Vagina (tissue), 2 donors: ENCODE results near the gene C16orf74. TPM values are rescaled to one million over a fixed set of nuclear protein-coding genes. Genes with fewer than 3 reads are reported as not detected.

Source experiments
- DNase-seq, 2 donors: peaks; one replicate each; pipeline ENCODE4 v3.0.0-alpha.2; 2017; ENCODE audit errors: extremely low spot score in 2 of 2
- H3K27ac ChIP-seq: fragments of 200-600 bp; sonication (generic); one replicate; pipeline ENCODE4 v1.5.1; 2019
- H3K27me3 ChIP-seq: fragments of 200-600 bp; sonication (generic); one replicate; pipeline ENCODE4 v1.5.1; 2019
- H3K36me3 ChIP-seq, 2 donors: fragments of 200-600 bp; sonication (generic); one replicate each; pipeline ENCODE4 v1.5.1; 2017 to 2019
- H3K4me1 ChIP-seq: fragments of 200-600 bp; sonication (generic); one replicate; pipeline ENCODE4 v1.5.1; 2019
- H3K4me3 ChIP-seq, 2 donors: fragments of 200-600 bp; sonication (generic); 1 replicate in 1 of 2; 2 replicates in 1 of 2; pipeline ENCODE4 v1.5.1; 2016 to 2019
- H3K9me3 ChIP-seq: fragments of 200-600 bp; sonication (generic); one replicate; pipeline ENCODE4 v1.5.1; 2019
- CTCF ChIP-seq, 3 experiments: fragments of 450-650 bp in 2 of 3; fragments of 200-600 bp in 1 of 3; sonication (generic) in 1 of 3; IDR thresholded peaks; one replicate each; pipeline ENCODE4 v1.5.1; 2017 to 2019; ENCODE audit warnings: antibody characterized with exemption in 3 of 3, mild to moderate bottlenecking in 2 of 3, moderate library complexity in 2 of 3
- POLR2A ChIP-seq, 2 donors: fragments of 450-650 bp; IDR thresholded peaks; one replicate each; pipeline ENCODE4 v1.6.1; 2017; ENCODE audit warnings: antibody characterized with exemption in 2 of 2, mild to moderate bottlenecking in 2 of 2, moderate library complexity in 2 of 2
- POLR2AphosphoS5 ChIP-seq, 2 donors: sonication (generic); formaldehyde crosslinking; IDR thresholded peaks; one replicate each; pipeline ENCODE4 v1.9.0; 2017; ENCODE audit warnings: antibody characterized with exemption in 2 of 2, mild to moderate bottlenecking in 2 of 2, low read depth in 1 of 2; ENCODE audit not compliant: insufficient read depth in 1 of 2
- intact Hi-C: fragments of 100-400 bp; cut with DNase I; formaldehyde crosslinking; loops from one replicate; pipeline ENCODE4 v1.15.1; 2023
- total RNA-seq: library from RNA; depleted of rRNA; stranded (reverse); fragments of >200 nt; gene quantifications from one replicate; pipeline ENCODE4 v1.2.3, GENCODE V29; 2016

C16orf74 gene
- total RNA-seq, 1 donor from 2014 or later: 18.2 TPM

GRCh38 chr16:85777583-85778310 lies 26.9 kb upstream of the C16orf74 start:
- intact Hi-C loops: no loop called here
- TF ChIP-seq CTCF (IDR thresholded peaks at IDR 0.05) (no peak), POLR2AphosphoS5 (IDR thresholded peaks at IDR 0.05; ENCODE audit: insufficient read depth in 1 of 2, low read depth in 1 of 2) (no peak), POLR2A (IDR thresholded peaks at IDR 0.05) (no peak)
- Histone ChIP-seq H3K4me1 (peaks cover 10% of the 10 kb centered on the region), H3K27me3 (no peaks in the 10 kb centered on the region), H3K27ac (no peak overlapping the region), H3K4me3 (no peak overlapping the region), H3K36me3 (peaks cover 0 to 33% of the 10 kb centered on the region in 2 donors), H3K9me3 (no peaks in the 10 kb centered on the region)
- DNase-seq: no peak

- TF ChIP-seq POLR2AphosphoS5 (IDR thresholded peaks at IDR 0.05; ENCODE audit: insufficient read depth in 1 of 2, low read depth in 1 of 2) (no peak), POLR2A (IDR thresholded peaks at IDR 0.05) (no peak), CTCF (IDR thresholded peaks at IDR 0.05) (no peak)
Observed at GRCh38 chr16:85774811-85775210, 23.9 kb upstream of the C16orf74 start.

GRCh38 chr16:85774136-85774535 lies 23.2 kb upstream of the C16orf74 start:
- no peak overlapping the region for H3K27ac ChIP-seq
- TF ChIP-seq POLR2A (IDR thresholded peaks at IDR 0.05) (no peak), CTCF (IDR thresholded peaks at IDR 0.05) (no peak), POLR2AphosphoS5 (IDR thresholded peaks at IDR 0.05; ENCODE audit: insufficient read depth in 1 of 2, low read depth in 1 of 2) (no peak)
- H3K27me3 ChIP-seq: no peaks in the 10 kb centered on the region
- H3K9me3 ChIP-seq: no peaks in the 10 kb centered on the region
- peaks cover 0 to 20% of the 10 kb centered on the region in 2 donors for H3K36me3 ChIP-seq
- peaks cover 10% of the 10 kb centered on the region for H3K4me1 ChIP-seq
- intact Hi-C loops: no loop called here
- H3K4me3 ChIP-seq: no peak overlapping the region
- DNase-seq: no peak

More at GRCh38 chr16:85774811-85775210, 23.9 kb upstream of the C16orf74 start:
- no peak for DNase-seq
- no peaks in the 10 kb centered on the region for H3K27me3 ChIP-seq
- no peaks in the 10 kb centered on the region for H3K9me3 ChIP-seq
- no peak overlapping the region for H3K27ac ChIP-seq
- peaks cover 10% of the 10 kb centered on the region for H3K4me1 ChIP-seq
- intact Hi-C loops: no loop called here
- H3K36me3 ChIP-seq: peaks cover 0 to 27% of the 10 kb centered on the region in 2 donors
- H3K4me3 ChIP-seq: no peak overlapping the region

- no peaks in the 10 kb centered on the region for H3K9me3 ChIP-seq
- no peak overlapping the region for H3K4me3 ChIP-seq
- TF ChIP-seq POLR2AphosphoS5 (IDR thresholded peaks at IDR 0.05; ENCODE audit: insufficient read depth in 1 of 2, low read depth in 1 of 2) (no peak), POLR2A (IDR thresholded peaks at IDR 0.05) (no peak), CTCF (IDR thresholded peaks at IDR 0.05) (no peak)
- DNase-seq: no peak
- peaks cover 5% of the 10 kb centered on the region for H3K4me1 ChIP-seq
- no peaks in the 10 kb centered on the region for H3K27me3 ChIP-seq
- intact Hi-C loops: no loop called here
- H3K27ac ChIP-seq: no peak overlapping the region
- H3K36me3 ChIP-seq: peaks cover 0 to 9% of the 10 kb centered on the region in 2 donors
Observed at GRCh38 chr16:85773044-85773443, 22.1 kb upstream of the C16orf74 start.

GRCh38 chr16:85770741-85771140 lies 19.8 kb upstream of the C16orf74 start:
- H3K36me3 ChIP-seq: no peaks in the 10 kb centered on the region
- H3K4me1 ChIP-seq: no peaks in the 10 kb centered on the region
- H3K9me3 ChIP-seq: no peaks in the 10 kb centered on the region
- no peak overlapping the region for H3K27ac ChIP-seq
- DNase-seq: no peak
- intact Hi-C loops: no loop called here
- TF ChIP-seq CTCF (IDR thresholded peaks at IDR 0.05) (no peak), POLR2AphosphoS5 (IDR thresholded peaks at IDR 0.05; ENCODE audit: insufficient read depth in 1 of 2, low read depth in 1 of 2) (no peak), POLR2A (IDR thresholded peaks at IDR 0.05) (no peak)
- no peaks in the 10 kb centered on the region for H3K27me3 ChIP-seq
- no peak overlapping the region for H3K4me3 ChIP-seq
